RWPE1 (cell line): ENCODE results near the gene MOB3A.

ENCODE experiments used
- CTCF ChIA-PET: fragments of 350-600 bp; sonication (Branson Sonifier 250); formaldehyde crosslinking; extraction: SDS; loops from one replicate; lab custom pipeline; 2021; lab: Yijun Ruan, JAX
- POLR2A ChIA-PET: fragments of 400-600 bp; formaldehyde crosslinking; extraction: SDS; loops from one replicate; lab custom pipeline; 2020; ENCODE audit warnings: antibody characterized with exemption; ENCODE audit not compliant: low non-redundant PET; lab: Yijun Ruan, JAX
- DNase-seq: peaks from one replicate; pipeline ENCODE4 v3.0.0; 2012; ENCODE audit warnings: low spot score
- H3K27ac ChIP-seq: fragments of 450-650 bp; 2 replicates; pipeline ENCODE4 v1.5.1; 2017
- CTCF ChIP-seq: fragments of 450-650 bp; conservative IDR thresholded peaks from 2 replicates; pipeline ENCODE4 v1.5.1; 2017; ENCODE audit warnings: low read depth, mild to moderate bottlenecking

Gene MOB3A

GRCh38 chr19:2026770-2027169 is 69.4 kb downstream of the MOB3A start:
- ChIA-PET POLR2A (no interaction called here), CTCF (no interaction called here)
- H3K27ac ChIP-seq, result peak overlapping the region; percentile 99
- DNase-seq, result no peak
- TF ChIP-seq CTCF, result no peak

- no peak for TF ChIP-seq CTCF
- no peak for DNase-seq
- ChIA-PET POLR2A (no interaction called here), CTCF (interaction anchor here (1.0 kb wide), 1 partner anchor 48 kb away, joined by 4 read pairs; no protein-coding TSS in a partner anchor)
- peak overlapping the region; percentile 24 for H3K27ac ChIP-seq
Observed at GRCh38 chr19:2022289-2022688, 73.8 kb downstream of the MOB3A start.

- H3K27ac ChIP-seq, result peak overlapping the region; percentile 24
- TF ChIP-seq CTCF, result no peak
- DNase-seq, result no peak
- POLR2A ChIA-PET, result no interaction called here
- CTCF ChIA-PET, result interaction anchor here (0.7 kb wide), 1 partner anchor 14 kb away, joined by 5 read pairs; no protein-coding TSS in a partner anchor
Observed at GRCh38 chr19:2021453-2022140, 74.5 kb downstream of the MOB3A start.
